ENCODE data around the gene PHETA2. TPM values are rescaled to one million over a fixed set of nuclear protein-coding genes. Genes with fewer than 3 reads are reported as not detected.
A peak's percentile ranks its signal among the peaks of the same experiment; 100 is the strongest.

Gene PHETA2
- total RNA-seq, result 14.8 TPM

GRCh38 chr22:42074132-42074811, at the start of gene PHETA2:
PHETA2 (plus strand) TSS chr22:42074248; CDS start chr22:42077294, 3,046 bp downstream.
- no peak for DNase-seq

- no peak for DNase-seq
Measured at GRCh38 chr22:42025421-42025820, 48.6 kb upstream of the PHETA2 start.

- no peak for DNase-seq
Measured at GRCh38 chr22:42026705-42027104, 47.3 kb upstream of the PHETA2 start.

- DNase-seq, result no peak
Measured at GRCh38 chr22:42033263-42034181, 40.5 kb upstream of the PHETA2 start.

GRCh38 chr22:42035256-42035655, 38.8 kb upstream of the PHETA2 start:
- DNase-seq, result no peak

- no peak for DNase-seq
Measured at GRCh38 chr22:42039271-42039670, 34.8 kb upstream of the PHETA2 start.

- DNase-seq, result no peak
Measured at GRCh38 chr22:42041784-42042183, 32.3 kb upstream of the PHETA2 start.

- no peak for DNase-seq
Measured at GRCh38 chr22:42050641-42051180, 23.3 kb upstream of the PHETA2 start.

GRCh38 chr22:42052765-42053164, 21.3 kb upstream of the PHETA2 start:
- DNase-seq, result no peak

GRCh38 chr22:42056757-42057511, 17.1 kb upstream of the PHETA2 start:
- DNase-seq, result no peak

- no peak for DNase-seq
Measured at GRCh38 chr22:42060489-42060888, 13.6 kb upstream of the PHETA2 start.

GRCh38 chr22:42061041-42061440, 13.0 kb upstream of the PHETA2 start:
- no peak for DNase-seq

GRCh38 chr22:42062506-42063170, 11.4 kb upstream of the PHETA2 start:
- DNase-seq, result no peak

- DNase-seq, result no peak
Measured at GRCh38 chr22:42064629-42065028, 9.4 kb upstream of the PHETA2 start.

GRCh38 chr22:42065438-42066125, 8.5 kb upstream of the PHETA2 start:
- no peak for DNase-seq

GRCh38 chr22:42066126-42066761, 7.8 kb upstream of the PHETA2 start:
- no peak for DNase-seq

GRCh38 chr22:42066937-42067336, 7.1 kb upstream of the PHETA2 start:
- no peak for DNase-seq

GRCh38 chr22:42067671-42068251, 6.3 kb upstream of the PHETA2 start:
- no peak for DNase-seq

- no peak for DNase-seq
Measured at GRCh38 chr22:42068291-42068690, 5.8 kb upstream of the PHETA2 start.

GRCh38 chr22:42069801-42070516, 4.1 kb upstream of the PHETA2 start:
- DNase-seq, result peak; percentile 41

Data from skin of body (tissue), 2 donors.